ENCODE measurements around the gene ZFP36L2.
A peak's percentile ranks its signal among the peaks of the same experiment; 100 is the strongest.

The ZFP36L2 gene

DNA sequence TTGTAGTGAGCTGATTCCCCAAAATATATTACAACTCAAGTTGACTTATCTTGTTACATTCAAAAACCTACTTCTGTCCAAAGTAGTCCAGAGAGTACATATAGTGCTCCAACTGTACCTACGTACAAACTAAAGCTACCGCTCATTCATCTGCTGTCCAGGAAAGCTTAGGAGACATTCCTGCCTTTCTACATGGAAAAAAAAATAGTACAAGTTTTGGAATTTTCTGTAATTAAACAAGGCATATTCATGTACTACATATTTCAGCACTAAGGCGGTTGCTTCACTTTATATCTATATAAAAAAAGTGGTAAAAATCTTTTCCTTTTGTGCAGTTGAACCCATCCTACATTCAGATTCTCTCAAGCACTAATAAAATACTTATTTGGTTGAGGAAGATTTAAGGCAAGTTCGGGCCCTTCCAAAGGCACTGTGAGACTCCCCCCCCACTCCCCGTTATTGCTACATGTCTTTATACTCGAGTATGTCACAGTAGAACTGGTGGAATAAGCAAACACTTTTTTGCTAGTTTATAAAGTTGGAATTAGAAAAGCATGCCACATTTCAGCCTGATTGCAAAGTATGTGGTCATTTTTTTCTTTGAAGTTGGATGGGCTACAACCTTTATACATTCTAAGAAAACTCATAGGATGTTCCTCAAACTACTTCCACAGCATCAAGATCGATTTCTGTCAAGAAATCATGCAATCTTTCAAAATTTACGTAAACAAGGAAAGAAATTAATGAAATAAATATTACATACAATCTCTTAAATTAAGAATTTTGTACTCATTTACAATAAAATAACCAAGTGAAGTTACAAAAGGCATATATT is 3.7 kb downstream of the ZFP36L2 start:
- peaks cover 36% of the 10 kb centered on the region for H3K36me3 Mint-ChIP-seq (ENCODE audit: low read depth)
- peaks cover 58% of the 10 kb centered on the region for H3K4me1 Mint-ChIP-seq (ENCODE audit: low read depth)
- no peaks in the 10 kb centered on the region for H3K9me3 Mint-ChIP-seq
- H3K4me3 Mint-ChIP-seq = peak overlapping the region; percentile 93
- H3K27me3 Mint-ChIP-seq = no peaks in the 10 kb centered on the region
- peak overlapping the region; percentile 99 for H3K27ac Mint-ChIP-seq

DNA sequence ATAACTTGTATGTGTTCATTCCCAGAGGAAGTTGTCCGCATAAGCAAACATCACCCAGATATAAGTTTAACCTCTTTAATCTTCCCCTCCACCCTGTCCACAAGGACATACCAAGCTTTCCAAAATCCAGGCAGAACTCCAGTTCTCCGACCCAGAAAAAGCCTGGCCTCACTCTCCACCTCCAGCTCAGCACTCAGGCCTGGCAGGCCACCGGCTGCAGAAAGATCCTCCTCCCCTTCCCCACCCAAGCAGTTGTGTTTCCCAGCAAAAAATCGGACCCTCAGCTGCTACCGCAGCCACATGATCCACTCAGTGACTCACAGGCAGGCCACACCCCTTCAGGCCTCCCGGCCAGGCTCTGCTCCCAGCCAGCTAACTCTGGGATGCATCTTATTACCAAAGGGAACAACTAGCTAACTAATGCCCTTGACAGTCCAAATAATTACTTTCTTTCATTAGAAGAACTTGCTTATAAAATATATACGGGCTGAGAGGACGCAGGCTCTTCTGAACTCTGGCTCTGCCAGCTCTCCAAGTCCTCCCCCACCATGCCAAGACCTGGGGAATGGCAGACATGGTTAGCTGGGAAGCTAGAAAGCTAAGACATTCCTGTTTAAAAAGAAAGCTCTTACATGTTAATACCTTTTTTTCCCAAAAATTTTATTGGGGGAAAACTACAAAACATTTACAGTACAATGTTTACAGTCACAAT is 4.5 kb downstream of the ZFP36L2 start:
- H3K4me1 Mint-ChIP-seq (ENCODE audit: low read depth) = peaks cover 59% of the 10 kb centered on the region
- peak overlapping the region; percentile 99 for H3K27ac Mint-ChIP-seq
- H3K27me3 Mint-ChIP-seq = no peaks in the 10 kb centered on the region
- H3K4me3 Mint-ChIP-seq = peak overlapping the region; percentile 93
- H3K36me3 Mint-ChIP-seq (ENCODE audit: low read depth) = peaks cover 36% of the 10 kb centered on the region
- no peaks in the 10 kb centered on the region for H3K9me3 Mint-ChIP-seq

DNA sequence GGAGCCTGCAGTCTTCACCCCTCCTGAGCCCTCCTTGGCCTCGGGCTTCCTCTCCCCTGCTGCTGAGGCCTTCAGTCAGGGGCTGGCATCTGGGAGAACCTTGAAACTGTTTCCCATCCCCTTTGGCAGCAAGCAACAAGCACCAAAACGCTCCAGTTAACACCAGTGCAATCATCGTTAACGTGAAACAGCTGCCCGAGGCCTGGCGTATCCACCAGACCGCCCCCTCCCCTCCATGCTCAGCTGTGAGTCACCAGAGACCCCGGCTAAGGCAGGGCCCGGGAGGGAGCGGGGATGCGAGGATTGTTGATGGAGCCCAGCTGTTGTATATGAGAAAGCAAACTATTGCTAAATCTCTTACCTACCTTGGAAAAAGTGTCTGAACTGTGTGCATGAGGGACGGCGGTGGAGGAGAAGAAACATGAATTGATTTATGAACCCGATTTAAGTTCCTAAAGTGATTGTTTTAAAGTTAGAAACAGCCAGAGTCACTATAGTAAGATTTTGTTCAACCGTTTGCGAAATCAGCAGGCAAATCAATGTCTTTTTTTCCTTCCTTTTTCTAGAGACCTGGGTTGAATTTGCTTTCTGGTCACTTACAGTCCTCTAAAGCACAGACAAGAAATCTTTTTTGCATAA is 5.2 kb downstream of the ZFP36L2 start:
- Mint-ChIP-seq H3K27ac (peak overlapping the region; percentile 99), H3K27me3 (no peaks in the 10 kb centered on the region), H3K9me3 (no peaks in the 10 kb centered on the region), H3K4me1 (ENCODE audit: low read depth) (peaks cover 59% of the 10 kb centered on the region), H3K4me3 (peak overlapping the region; percentile 93), H3K36me3 (ENCODE audit: low read depth) (peaks cover 36% of the 10 kb centered on the region)

DNA sequence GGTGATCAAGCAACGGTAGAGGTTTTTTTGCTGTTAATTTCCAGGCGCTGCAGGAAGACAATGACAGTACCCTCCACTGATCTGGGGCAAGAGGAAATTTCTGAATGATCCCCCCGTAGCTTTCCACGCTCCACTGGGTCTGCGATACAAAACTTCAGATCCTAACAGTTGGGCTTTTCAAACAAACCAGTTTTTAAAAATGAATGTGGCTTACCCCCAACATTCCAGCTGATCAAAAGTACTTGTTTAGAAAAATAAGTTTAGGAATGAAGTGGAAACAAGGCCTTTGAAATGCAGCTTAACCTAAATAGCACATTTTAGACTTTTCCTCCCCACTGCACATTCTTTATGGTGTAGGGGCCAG is 5.7 kb downstream of the ZFP36L2 start:
- H3K9me3 Mint-ChIP-seq = no peaks in the 10 kb centered on the region
- no peaks in the 10 kb centered on the region for H3K27me3 Mint-ChIP-seq
- peak overlapping the region; percentile 99 for H3K27ac Mint-ChIP-seq
- H3K36me3 Mint-ChIP-seq (ENCODE audit: low read depth) = peaks cover 35% of the 10 kb centered on the region
- H3K4me1 Mint-ChIP-seq (ENCODE audit: low read depth) = peaks cover 59% of the 10 kb centered on the region
- peak overlapping the region; percentile 93 for H3K4me3 Mint-ChIP-seq

DNA sequence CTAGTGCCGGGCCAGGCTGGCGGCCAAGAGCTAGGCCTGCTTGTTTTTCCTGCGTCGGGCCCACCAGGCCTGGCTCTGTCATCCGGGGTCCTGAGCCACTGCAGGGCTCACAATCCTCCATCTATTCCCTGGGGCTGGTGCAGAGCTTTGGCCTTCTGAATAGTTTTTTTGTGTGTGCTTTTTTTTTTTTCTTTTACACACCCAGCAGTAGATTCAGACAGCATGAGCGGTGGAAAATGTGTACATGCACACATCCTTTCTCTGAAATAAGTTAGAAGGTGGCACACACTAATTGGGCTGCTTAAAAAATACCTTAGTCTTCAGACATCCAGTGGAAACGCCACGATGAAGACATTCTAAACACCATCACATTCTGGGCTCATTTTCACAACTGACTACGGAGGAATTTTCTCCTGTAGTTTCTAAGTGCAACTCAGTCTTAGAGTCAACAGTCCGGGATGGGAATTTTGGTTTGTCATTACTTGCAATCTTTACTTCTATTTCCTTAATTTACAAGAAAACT is 6.1 kb downstream of the ZFP36L2 start:
- H3K4me3 Mint-ChIP-seq = peak overlapping the region; percentile 93
- H3K4me1 Mint-ChIP-seq (ENCODE audit: low read depth) = peaks cover 59% of the 10 kb centered on the region
- peaks cover 32% of the 10 kb centered on the region for H3K36me3 Mint-ChIP-seq (ENCODE audit: low read depth)
- H3K9me3 Mint-ChIP-seq = no peaks in the 10 kb centered on the region
- no peaks in the 10 kb centered on the region for H3K27me3 Mint-ChIP-seq
- peak overlapping the region; percentile 99 for H3K27ac Mint-ChIP-seq

DNA sequence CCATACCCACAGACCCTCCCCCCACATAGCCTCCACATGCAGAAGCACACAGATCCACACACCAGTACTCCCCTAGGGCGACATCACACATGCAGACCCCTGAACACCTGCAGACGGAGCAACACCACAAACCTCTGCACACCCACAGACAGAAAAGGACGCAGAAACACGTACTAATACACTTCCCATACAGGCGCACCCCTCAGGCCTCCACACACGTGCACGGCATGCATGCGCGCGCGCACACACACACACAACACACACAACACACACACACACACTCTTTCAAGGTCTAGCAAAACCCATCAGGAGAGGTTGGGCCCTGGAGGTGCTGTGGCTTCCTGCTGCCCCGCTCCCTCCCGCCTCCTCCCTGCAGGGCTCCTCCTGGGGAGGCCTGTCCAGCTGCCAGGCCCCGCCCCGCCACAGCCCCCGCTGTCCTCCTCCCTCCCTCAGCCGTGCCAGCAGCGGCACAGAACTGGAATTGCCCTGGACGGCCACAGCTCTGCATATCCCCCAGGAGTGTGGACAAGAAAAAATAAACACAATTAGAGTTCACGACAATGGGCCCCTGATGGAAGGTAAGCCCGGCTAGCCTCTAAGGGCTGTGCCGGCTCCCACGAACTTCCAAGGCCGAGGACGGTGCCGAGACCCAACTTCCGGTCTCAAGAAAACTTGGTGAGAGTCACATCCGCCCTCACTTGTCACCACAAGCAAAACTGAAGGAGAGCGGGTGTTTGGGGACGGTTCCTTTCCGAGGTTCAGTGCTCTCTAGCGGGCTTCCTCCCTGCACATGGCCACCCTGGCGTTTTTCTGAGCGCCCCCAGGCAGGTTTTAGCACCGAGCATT is 6.8 kb downstream of the ZFP36L2 start:
- H3K9me3 Mint-ChIP-seq = no peaks in the 10 kb centered on the region
- peak overlapping the region; percentile 93 for H3K4me3 Mint-ChIP-seq
- H3K27me3 Mint-ChIP-seq = no peaks in the 10 kb centered on the region
- peak overlapping the region; percentile 99 for H3K27ac Mint-ChIP-seq
- H3K36me3 Mint-ChIP-seq (ENCODE audit: low read depth) = peaks cover 32% of the 10 kb centered on the region
- H3K4me1 Mint-ChIP-seq (ENCODE audit: low read depth) = peaks cover 59% of the 10 kb centered on the region

DNA sequence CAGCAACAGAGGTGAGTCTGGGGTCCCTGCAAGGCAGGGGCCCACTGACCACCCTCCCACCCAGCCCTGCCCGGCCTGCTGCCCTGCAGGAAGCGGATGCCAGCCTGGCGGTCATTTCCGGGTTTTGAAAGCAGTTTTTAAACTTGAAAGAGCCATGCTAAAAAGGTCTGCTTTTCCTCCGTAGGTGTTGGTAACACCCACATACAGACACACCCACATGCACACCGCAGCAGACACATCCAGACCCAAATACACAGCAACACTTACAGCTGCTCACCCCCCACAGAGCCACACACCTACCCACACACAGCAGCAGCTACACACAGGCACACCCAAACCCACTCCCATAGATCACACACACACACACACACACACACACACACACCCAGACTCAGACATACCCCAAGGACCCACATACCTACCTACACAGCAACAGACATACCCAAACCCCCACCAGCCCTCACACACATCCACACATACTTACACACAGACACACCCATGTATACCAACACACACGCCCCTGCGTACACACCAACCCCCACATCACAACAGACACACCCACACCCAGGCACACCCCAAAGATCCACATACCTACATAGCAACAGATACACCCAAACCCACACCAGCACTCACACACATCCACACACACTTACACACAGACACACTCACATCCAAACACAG is 7.6 kb downstream of the ZFP36L2 start:
- Mint-ChIP-seq H3K4me3 (peak overlapping the region; percentile 93), H3K36me3 (ENCODE audit: low read depth) (peaks cover 26% of the 10 kb centered on the region), H3K4me1 (ENCODE audit: low read depth) (peaks cover 59% of the 10 kb centered on the region), H3K27me3 (no peaks in the 10 kb centered on the region), H3K9me3 (no peaks in the 10 kb centered on the region), H3K27ac (peak overlapping the region; percentile 99)

DNA sequence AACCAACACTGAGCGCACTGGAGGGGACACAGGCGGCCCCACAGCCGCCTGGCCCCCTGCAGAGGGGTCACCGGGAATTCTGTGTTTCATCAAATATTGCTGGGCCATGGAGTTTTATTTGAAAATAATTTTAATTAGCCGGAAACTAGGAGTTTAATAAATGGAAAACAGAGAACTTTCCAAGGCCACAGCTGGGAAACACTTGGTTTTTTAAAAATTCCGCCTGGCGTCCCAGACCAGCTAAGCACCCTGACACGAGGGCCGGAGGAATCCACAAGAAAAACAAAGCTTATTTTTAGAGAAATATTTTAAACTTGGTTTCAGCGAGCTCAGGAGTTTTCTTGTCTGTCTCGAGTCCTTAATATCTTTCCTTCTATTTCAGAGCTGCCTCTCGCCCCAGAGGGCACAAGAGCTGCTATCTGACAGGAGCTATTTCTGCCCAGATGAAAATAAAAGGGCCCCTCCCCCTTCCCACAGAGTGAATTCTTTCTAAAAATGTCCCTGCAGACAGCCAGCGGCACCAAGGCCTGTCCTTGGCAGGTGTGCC is 8.2 kb downstream of the ZFP36L2 start:
- H3K4me1 Mint-ChIP-seq (ENCODE audit: low read depth) = peaks cover 55% of the 10 kb centered on the region
- no peaks in the 10 kb centered on the region for H3K9me3 Mint-ChIP-seq
- H3K36me3 Mint-ChIP-seq (ENCODE audit: low read depth) = peaks cover 20% of the 10 kb centered on the region
- H3K27ac Mint-ChIP-seq = peak overlapping the region; percentile 99
- H3K27me3 Mint-ChIP-seq = no peaks in the 10 kb centered on the region
- H3K4me3 Mint-ChIP-seq = peak overlapping the region; percentile 93

DNA sequence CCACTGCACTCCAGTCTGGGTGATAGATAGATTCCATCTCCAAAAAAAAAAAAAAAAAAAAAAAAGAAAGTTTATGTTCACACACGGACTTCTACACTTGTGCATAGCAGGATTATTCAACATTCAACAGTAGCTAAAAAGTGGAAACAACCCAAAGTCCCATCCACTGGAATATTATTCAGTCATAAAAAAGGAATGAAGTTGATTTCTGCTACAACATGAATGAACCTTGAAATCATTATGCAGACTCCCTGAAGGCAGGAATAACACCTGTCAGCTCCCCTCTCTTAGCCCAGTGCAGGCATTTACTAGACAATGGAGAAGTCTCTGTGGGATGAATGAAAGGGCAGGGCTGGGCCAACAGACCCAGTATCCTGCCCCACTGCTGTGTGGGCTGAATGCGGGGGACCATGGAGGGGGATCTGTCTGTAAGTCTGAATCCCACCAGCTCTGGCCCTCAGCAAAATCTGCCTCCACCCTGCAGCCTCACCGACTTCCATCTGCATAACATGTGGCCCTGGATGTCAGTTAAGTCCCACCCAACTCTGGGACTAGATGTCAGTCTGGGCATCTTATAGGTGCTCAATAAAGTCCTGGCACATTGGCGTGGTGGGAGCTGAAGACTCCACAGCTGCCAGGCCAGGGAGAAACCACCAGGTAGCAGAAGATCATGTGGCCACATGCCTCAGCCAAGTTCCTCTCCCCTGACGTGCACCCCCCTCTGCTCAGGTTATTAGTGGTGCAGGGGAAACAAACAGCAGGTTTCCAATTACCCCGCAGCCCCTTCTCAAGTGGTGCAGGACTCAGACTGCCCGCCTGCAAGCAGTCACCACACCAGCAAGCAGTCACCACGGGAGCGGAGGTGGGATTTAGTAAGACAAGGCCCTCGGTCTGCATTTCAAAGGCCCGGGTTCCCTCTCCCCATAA is 8.9 kb downstream of the ZFP36L2 start:
- Mint-ChIP-seq H3K36me3 (ENCODE audit: low read depth) (peaks cover 14% of the 10 kb centered on the region), H3K4me3 (no peak overlapping the region), H3K4me1 (ENCODE audit: low read depth) (peaks cover 57% of the 10 kb centered on the region), H3K9me3 (no peaks in the 10 kb centered on the region), H3K27ac (peak overlapping the region; percentile 99), H3K27me3 (no peaks in the 10 kb centered on the region)

DNA sequence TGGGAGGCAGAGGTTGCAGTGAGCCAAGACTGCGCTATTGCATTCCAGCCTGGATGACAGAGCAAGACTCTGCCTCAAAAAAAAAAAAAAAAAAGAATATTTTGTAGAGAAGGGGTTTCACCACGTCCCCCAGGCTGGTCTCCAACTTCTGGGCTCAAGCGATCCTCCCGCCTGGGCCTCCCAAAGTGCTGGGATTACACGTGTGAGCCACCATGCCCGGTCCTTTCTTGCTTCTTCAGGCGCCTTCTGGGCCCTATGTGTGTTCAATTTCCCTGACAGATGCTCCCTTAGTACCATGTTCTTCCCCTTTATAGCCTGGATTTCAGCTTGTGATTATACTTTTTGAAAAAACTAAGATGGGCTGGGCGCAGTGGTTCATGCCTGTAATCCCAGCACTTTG is 9.8 kb downstream of the ZFP36L2 start:
- Mint-ChIP-seq H3K27ac (no peak overlapping the region), H3K9me3 (no peaks in the 10 kb centered on the region), H3K4me3 (no peak overlapping the region), H3K36me3 (ENCODE audit: low read depth) (peaks cover 6% of the 10 kb centered on the region), H3K27me3 (no peaks in the 10 kb centered on the region), H3K4me1 (ENCODE audit: low read depth) (peaks cover 54% of the 10 kb centered on the region)

DNA sequence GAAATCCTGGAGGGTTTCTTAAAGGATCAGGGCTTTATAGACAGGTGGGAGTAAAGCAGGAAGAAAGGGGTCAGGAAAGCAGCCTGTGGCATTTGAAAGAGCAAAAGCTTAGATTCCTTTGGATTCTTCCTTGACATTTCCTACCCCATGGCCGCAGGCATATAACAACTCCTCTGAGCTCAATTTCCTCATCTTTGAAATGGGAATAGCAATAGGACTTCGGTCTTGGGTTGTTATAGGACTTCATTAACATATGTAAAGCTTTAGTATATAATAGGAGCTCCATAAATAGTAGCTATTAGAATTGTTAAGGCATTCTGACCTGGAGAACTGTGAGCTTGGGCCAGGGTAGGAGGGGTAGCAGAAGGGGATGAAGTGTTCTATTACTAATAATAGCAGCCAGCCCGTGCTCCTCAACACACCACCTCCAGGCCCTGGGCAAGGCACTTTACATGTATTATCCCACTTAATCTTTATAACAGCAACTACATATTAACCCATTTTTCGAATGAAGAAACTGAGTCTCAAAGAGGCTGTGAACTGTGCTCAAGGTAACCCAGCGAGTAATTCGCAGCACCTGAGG is 10.6 kb downstream of the ZFP36L2 start:
- Mint-ChIP-seq H3K27me3 (no peaks in the 10 kb centered on the region), H3K9me3 (no peaks in the 10 kb centered on the region), H3K36me3 (ENCODE audit: low read depth) (no peaks in the 10 kb centered on the region), H3K4me1 (ENCODE audit: low read depth) (peaks cover 50% of the 10 kb centered on the region), H3K4me3 (no peak overlapping the region), H3K27ac (no peak overlapping the region)

DNA sequence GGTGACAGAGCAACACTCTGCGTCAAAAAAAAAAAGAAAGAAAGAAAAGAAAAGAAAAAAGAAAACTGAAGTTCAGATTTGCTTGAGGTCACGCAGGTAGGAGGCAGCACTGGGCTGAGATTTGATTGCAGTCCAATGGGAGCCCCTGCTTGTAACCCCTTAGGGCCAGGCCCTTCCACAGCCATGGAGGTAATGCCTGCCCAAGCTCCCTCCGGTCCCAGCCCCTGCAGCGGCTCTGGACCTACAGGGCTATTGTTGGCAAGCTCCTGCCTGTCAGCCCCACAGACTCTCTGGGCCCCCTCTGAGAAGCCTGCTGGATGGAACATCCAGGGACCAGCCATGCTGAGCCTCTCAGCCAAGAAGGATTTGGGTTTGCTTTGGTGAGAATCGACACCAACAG is 12.2 kb downstream of the ZFP36L2 start:
- Mint-ChIP-seq H3K27ac (no peak overlapping the region), H3K4me1 (ENCODE audit: low read depth) (peaks cover 46% of the 10 kb centered on the region), H3K27me3 (no peaks in the 10 kb centered on the region), H3K4me3 (no peak overlapping the region), H3K36me3 (ENCODE audit: low read depth) (no peaks in the 10 kb centered on the region), H3K9me3 (no peaks in the 10 kb centered on the region)

DNA sequence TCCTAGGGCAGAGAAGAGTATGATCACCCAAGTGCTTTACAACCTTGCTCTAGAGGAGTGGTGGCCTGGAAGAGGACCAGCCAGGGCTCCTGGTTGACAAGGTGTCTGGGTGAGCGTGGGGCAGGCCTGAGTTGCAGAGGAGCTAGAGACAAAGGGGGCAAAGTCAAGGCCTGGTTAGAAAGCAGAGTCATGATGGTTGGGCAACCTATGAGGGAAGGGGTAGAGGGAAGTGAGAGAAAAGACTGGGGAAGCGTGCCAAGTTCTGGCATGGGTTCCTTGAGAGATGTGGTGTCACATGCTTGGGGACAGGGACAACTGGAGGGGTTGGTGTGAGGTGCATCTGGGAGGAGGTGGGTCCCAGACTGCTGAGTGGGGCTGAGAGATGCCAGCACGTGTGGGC is 13.5 kb downstream of the ZFP36L2 start:
- Mint-ChIP-seq H3K36me3 (ENCODE audit: low read depth) (no peaks in the 10 kb centered on the region), H3K4me1 (ENCODE audit: low read depth) (peaks cover 33% of the 10 kb centered on the region), H3K27me3 (no peaks in the 10 kb centered on the region), H3K27ac (no peak overlapping the region), H3K4me3 (no peak overlapping the region), H3K9me3 (no peaks in the 10 kb centered on the region)

All from stimulated activated naive CD8-positive, alpha-beta T cell treated with anti-CD3 and anti-CD28 coated beads, Interleukin-15, Interleukin-2, amounts not matched to agents 100 ng/mL and 50 ng/mL, for 24 hours (primary cell).